Prostate gland (tissue), 2 donors: ENCODE data around the gene CASP8AP2.

Experiments
- CTCF ChIP-seq, 4 experiments: fragments of 200-600 bp in 2 of 4; fragments of 450-650 bp in 2 of 4; sonication (generic) in 2 of 4; IDR thresholded peaks; 1 replicate in 3 of 4; 2 replicates in 1 of 4; pipeline ENCODE4 v1.5.1; 2016 to 2019; ENCODE audit warnings: antibody characterized with exemption in 4 of 4, mild to moderate bottlenecking in 2 of 4, moderate library complexity in 2 of 4
- POLR2A ChIP-seq: fragments of 450-650 bp; IDR thresholded peaks from one replicate; pipeline ENCODE4 v1.6.1; 2016; ENCODE audit warnings: antibody characterized with exemption, mild to moderate bottlenecking

GRCh38 chr6:89917216-89917615 lies 87.5 kb downstream of the CASP8AP2 start:
- TF ChIP-seq CTCF (IDR thresholded peaks at IDR 0.05) (no peak), POLR2A (no peak)
